NT2/D1 (cell line): Measurements from ENCODE around the gene SH3BGRL.

Experiments used
- SUZ12 ChIP-seq: IDR thresholded peaks from 2 replicates; pipeline ENCODE4 v1.6.1; 2011; ENCODE audit not compliant: insufficient read length, insufficient read depth; ENCODE audit errors: extremely low read depth
- YY1 ChIP-seq: IDR thresholded peaks from 2 replicates; pipeline ENCODE4 v1.6.1; 2011; ENCODE audit not compliant: insufficient read length, insufficient read depth

DNA sequence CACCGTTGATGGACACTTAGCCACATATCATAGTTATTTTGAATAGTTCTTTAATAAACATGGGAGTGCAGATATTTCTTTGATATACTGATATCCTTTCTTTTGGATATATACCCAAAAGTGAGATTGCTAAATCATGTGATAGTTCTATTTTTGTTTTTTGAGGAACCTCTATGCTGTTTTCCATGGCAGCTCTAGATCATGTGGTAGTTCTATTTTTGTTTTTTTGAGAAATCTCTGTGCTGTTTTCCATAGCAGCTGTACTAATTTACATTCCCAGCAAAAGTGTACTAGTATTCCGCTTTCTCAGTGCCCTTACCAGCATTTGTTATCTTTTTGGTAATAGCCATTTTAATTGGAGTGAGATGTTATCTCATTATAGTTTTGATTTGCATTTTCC lies 3.6 kb downstream of the SH3BGRL start:
- TF ChIP-seq SUZ12 = no peak
- no peak for TF ChIP-seq YY1
